H1 (cell line): ENCODE results near the gene PROK1. TPM values are rescaled to one million over a fixed set of nuclear protein-coding genes. Genes with fewer than 3 reads are reported as not detected.

ENCODE experiments used
- CTCF ChIA-PET: fragments of 300-600 bp; sonication (Branson Sonifier 250); formaldehyde crosslinking; loops from one replicate; lab custom pipeline; 2021; ENCODE audit not compliant: partially characterized antibody; lab: Charles Lee
- POLR2A ChIA-PET: fragments of 300-600 bp; sonication (Branson Sonifier 250); formaldehyde crosslinking; loops from one replicate; lab custom pipeline; 2021; ENCODE audit warnings: inconsistent platforms; ENCODE audit not compliant: partially characterized antibody; lab: Charles Lee
- DNase-seq, 2 experiments: peaks; one replicate each; pipeline versions ENCODE4 v3.0.0 to v3.0.0-alpha.2; 2010 to 2022; ENCODE audit warnings: low spot score in 2 of 2, low read depth in 1 of 2, mixed read lengths in 1 of 2
- FAIRE-seq: peaks from 2 replicates; lab custom pipeline; 2011; peaks lifted over from hg19 to GRCh38; lab: Jason Lieb, UNC
- H2AFZ ChIP-seq: 2 replicates; pipeline ENCODE4 v1.8.1; 2012; ENCODE audit warnings: low read length, inconsistent platforms
- H2AK5ac ChIP-seq: 2 replicates; pipeline ENCODE4 v1.6.1; 2013; ENCODE audit warnings: low read depth, low read length
- H2BK120ac ChIP-seq: replicated peaks from 2 replicates; pipeline ENCODE3; 2013; ENCODE audit warnings: low read depth, low read length, inconsistent platforms
- H2BK12ac ChIP-seq: 2 replicates; pipeline ENCODE4 v1.6.1; 2013; ENCODE audit warnings: low read depth, low read length
- H2BK15ac ChIP-seq: 2 replicates; pipeline ENCODE4 v1.6.1; 2013; ENCODE audit warnings: low read length
- H2BK20ac ChIP-seq: 2 replicates; pipeline ENCODE4 v1.6.1; 2013; ENCODE audit warnings: low read length
- H2BK5ac ChIP-seq: 2 replicates; pipeline ENCODE4 v1.6.1; 2013; ENCODE audit warnings: low read depth, low read length
- H3K14ac ChIP-seq: 2 replicates; pipeline ENCODE4 v1.6.1; 2013; ENCODE audit warnings: inconsistent platforms; ENCODE audit not compliant: insufficient read length
- H3K18ac ChIP-seq: 2 replicates; pipeline ENCODE4 v1.6.1; 2013; ENCODE audit warnings: low read length; ENCODE audit errors: extremely low read depth
- H3K23ac ChIP-seq: 2 replicates; pipeline ENCODE4 v1.6.1; 2013; ENCODE audit warnings: inconsistent platforms; ENCODE audit not compliant: insufficient read length
- H3K23me2 ChIP-seq: 2 replicates; pipeline ENCODE4 v1.6.1; 2013; ENCODE audit warnings: low read depth, low read length
- H3K27ac ChIP-seq: 2 replicates; pipeline ENCODE4 v1.6.1; 2011; ENCODE audit warnings: low read depth, low read length, inconsistent platforms
- H3K27me3 ChIP-seq, 4 experiments: replicated peaks in 1 of 4; 1 replicate in 1 of 4; 2 replicates in 3 of 4; pipeline versions ENCODE4 v1.6.1 to v1.8.1; 2011 to 2013; ENCODE audit warnings: low read length in 3 of 4, mild to moderate bottlenecking in 3 of 4, inconsistent platforms in 2 of 4, mixed read lengths in 2 of 4, moderate library complexity in 1 of 4; ENCODE audit not compliant: control insufficient read depth in 3 of 4, insufficient read depth in 3 of 4; ENCODE audit errors: extremely low read depth in 1 of 4
- H3K36me3 ChIP-seq, 4 experiments: 2 replicates each; pipeline versions ENCODE4 v1.6.1 to v1.8.1; 2011 to 2013; ENCODE audit warnings: mild to moderate bottlenecking in 4 of 4, low read length in 3 of 4, moderate library complexity in 2 of 4, control low read depth in 1 of 4, inconsistent platforms in 1 of 4; ENCODE audit not compliant: insufficient read depth in 4 of 4, control insufficient read depth in 2 of 4
- H3K4ac ChIP-seq: replicated peaks from 2 replicates; pipeline ENCODE3; 2013; ENCODE audit warnings: low read length, low read depth, mixed read lengths, inconsistent platforms; ENCODE audit not compliant: insufficient read length
- H3K4me1 ChIP-seq, 4 experiments: replicated peaks in 1 of 4; 1 replicate in 1 of 4; 2 replicates in 3 of 4; pipeline versions ENCODE4 v1.6.1 to v1.8.1; 2011 to 2013; ENCODE audit warnings: low read length in 3 of 4, inconsistent platforms in 2 of 4, mixed read lengths in 1 of 4; ENCODE audit not compliant: insufficient read depth in 4 of 4, control insufficient read depth in 3 of 4
- H3K4me2 ChIP-seq, 2 experiments: 2 replicates each; pipeline versions ENCODE4 v1.6.1 to v1.8.1; 2011 to 2013; ENCODE audit warnings: low read depth in 2 of 2, low read length in 2 of 2, control low read depth in 1 of 2, inconsistent platforms in 1 of 2, mild to moderate bottlenecking in 1 of 2; ENCODE audit not compliant: insufficient read depth in 1 of 2
- H3K4me3 ChIP-seq, 4 experiments: fragments of 200-600, 300-600 bp in 1 of 4; sonication (generic), shearing (Covaris generic), sonication (Bioruptor Twin) in 1 of 4; 2 replicates each; pipeline versions ENCODE4 v1.5.1 to v1.8.1; 2011 to 2016; ENCODE audit warnings: low read length in 4 of 4, low read depth in 3 of 4, control low read depth in 2 of 4, inconsistent platforms in 2 of 4, mild to moderate bottlenecking in 2 of 4, mixed read lengths in 1 of 4, moderate library complexity in 1 of 4; ENCODE audit not compliant: insufficient read depth in 2 of 4; ENCODE audit errors: extremely low read depth in 1 of 4
- H3K56ac ChIP-seq: replicated peaks from 2 replicates; pipeline ENCODE3; 2013; ENCODE audit warnings: low read depth, mild to moderate bottlenecking, mixed read lengths, low read length, inconsistent platforms; ENCODE audit not compliant: insufficient read length
- H3K79me1 ChIP-seq: 2 replicates; pipeline ENCODE4 v1.6.1; 2013; ENCODE audit warnings: low read depth, low read length, control low read depth
- H3K79me2 ChIP-seq, 2 experiments: 2 replicates each; pipeline versions ENCODE4 v1.6.1 to v1.8.1; 2012 to 2013; ENCODE audit warnings: low read length in 2 of 2, mild to moderate bottlenecking in 2 of 2, inconsistent platforms in 1 of 2; ENCODE audit not compliant: insufficient read depth in 2 of 2, control insufficient read depth in 1 of 2
- H3K9ac ChIP-seq, 4 experiments: replicated peaks in 1 of 4; 1 replicate in 1 of 4; 2 replicates in 3 of 4; pipeline versions ENCODE4 v1.6.1 to v1.8.1; 2011 to 2013; ENCODE audit warnings: low read depth in 3 of 4, low read length in 3 of 4, control low read depth in 2 of 4, mild to moderate bottlenecking in 2 of 4, moderate library complexity in 2 of 4, inconsistent platforms in 1 of 4; ENCODE audit errors: extremely low read depth in 1 of 4
- H3K9me3 ChIP-seq, 2 experiments: 2 replicates each; pipeline versions ENCODE4 v1.6.1 to v1.8.1; 2012 to 2013; ENCODE audit warnings: mild to moderate bottlenecking in 2 of 2, moderate library complexity in 2 of 2, control low read depth in 1 of 2, inconsistent platforms in 1 of 2, low read depth in 1 of 2, low read length in 1 of 2, mixed read lengths in 1 of 2; ENCODE audit not compliant: insufficient read depth in 2 of 2
- H4K20me1 ChIP-seq, 2 experiments: replicated peaks in 1 of 2; 2 replicates each; pipeline versions ENCODE3 to v1.8.1; 2011 to 2013; ENCODE audit warnings: inconsistent platforms in 2 of 2, low read length in 2 of 2, mild to moderate bottlenecking in 1 of 2; ENCODE audit not compliant: insufficient read depth in 2 of 2, control insufficient read depth in 1 of 2
- H4K5ac ChIP-seq: 2 replicates; pipeline ENCODE4 v1.6.1; 2013; ENCODE audit warnings: low read length, low read depth, mixed read lengths, inconsistent platforms; ENCODE audit not compliant: insufficient read length
- H4K8ac ChIP-seq: 2 replicates; pipeline ENCODE4 v1.8.0; 2013; ENCODE audit warnings: mild to moderate bottlenecking, moderate library complexity, low read length, inconsistent platforms; ENCODE audit not compliant: insufficient read depth; ENCODE audit errors: extremely low read depth
- H4K91ac ChIP-seq: replicated peaks from 2 replicates; pipeline ENCODE3; 2013; ENCODE audit warnings: low read length, mixed read lengths, inconsistent platforms; ENCODE audit not compliant: insufficient read length
- CEBPB ChIP-seq: IDR thresholded peaks from 2 replicates; pipeline ENCODE4 v1.6.1; 2012; ENCODE audit warnings: low read depth, low read length
- TEAD4 ChIP-seq: IDR thresholded peaks from 2 replicates; pipeline ENCODE4 v1.6.1; 2012; ENCODE audit warnings: low read depth, low read length, inconsistent platforms, mixed read lengths
- WGBS, 2 experiments: shearing (Covaris generic) in 1 of 2; methylation state at CpG; one replicate each; pipeline versions ENCODE4 v1.1.6 to v1.1.7; 2013 to 2015; ENCODE audit warnings: low lambda C conversion rate in 2 of 2, mixed read lengths in 2 of 2, inconsistent platforms in 1 of 2, low coverage in 1 of 2, missing lambda C conversion rate in 1 of 2; ENCODE audit not compliant: insufficient replicate concordance in 2 of 2, insufficient coverage in 1 of 2, insufficient read length in 1 of 2; ENCODE audit errors: extremely low coverage in 1 of 2, missing lambda C conversion rate in 1 of 2; 5-methylcytosine and 5-hydroxymethylcytosine counted together
- polyA plus RNA-seq, 7 experiments: library from polyadenylated mRNA; depleted of rRNA in 3 of 7; stranded (reverse) in 5 of 7; unstranded in 2 of 7; fragments of >200 nt in 5 of 7; fragments of 200-250 nt in 2 of 7; gene quantifications; 1 replicate in 5 of 7; 2 replicates in 1 of 7; 4 replicates in 1 of 7; pipeline versions ENCODE4 v1.2.1 to v1.2.3, GENCODE V29; 2011 to 2013; ENCODE audit warnings: missing spikeins in 2 of 7, mixed read lengths in 2 of 7
- total RNA-seq: library from RNA; stranded (reverse); fragmentation: NEBNext Ultra II Directional; extraction: Animal tissue kit (Norgen Biotek cat#: 25700); gene quantifications from 2 replicates; pipeline ENCODE4 v1.2.1, GENCODE V29; 2021

PROK1 gene
- total and polyA plus RNA-seq, 2 of the 8 experiments (the other 6 are each of a cell fraction or from before 2014, with no cell fraction given): 0.12 TPM; not detected in 1

DNA sequence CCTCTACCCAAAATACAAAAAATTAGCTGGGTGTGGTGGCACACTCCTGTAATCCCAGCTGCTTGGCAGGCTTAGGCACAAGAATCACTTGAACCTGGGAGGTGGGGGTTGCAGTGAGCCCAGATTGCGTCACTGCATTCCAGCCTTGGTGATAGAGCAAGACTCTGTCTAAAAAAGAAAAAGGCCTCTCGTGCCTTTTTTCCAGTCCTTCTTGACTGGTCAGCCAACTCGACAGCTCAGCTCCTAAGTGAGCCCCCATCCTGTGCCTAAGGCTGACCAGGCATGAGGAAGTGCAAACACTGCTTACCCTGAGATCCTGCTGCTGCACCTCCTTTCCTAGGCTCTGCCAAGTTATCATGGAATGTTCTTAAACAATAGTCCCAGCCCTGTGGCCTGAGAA, 10.1 kb upstream of the PROK1 start:
- Histone ChIP-seq H3K56ac (no peak overlapping the region), H2BK15ac (no peak overlapping the region), H3K4me1 (no peaks in the 10 kb centered on the region), H3K27ac (no peak overlapping the region), H3K23ac (no peak overlapping the region), H3K27me3 (no peaks in the 10 kb centered on the region), H2BK120ac (no peak overlapping the region), H2BK20ac (no peak overlapping the region), H3K36me3 (no peaks in the 10 kb centered on the region), H3K23me2 (no peaks in the 10 kb centered on the region), H4K8ac (no peak overlapping the region), H3K4ac (no peak overlapping the region), H3K18ac (no peak overlapping the region), H3K4me2 (no peak overlapping the region), H2AFZ (no peak overlapping the region), H2BK5ac (no peak overlapping the region), H3K4me3 (no peak overlapping the region), H3K79me1 (no peaks in the 10 kb centered on the region), H3K9ac (no peak overlapping the region; a peak in 1 of 7 replicates), H4K91ac (no peak overlapping the region), H4K20me1 (no peaks in the 10 kb centered on the region), H3K79me2 (no peaks in the 10 kb centered on the region), H4K5ac (no peak overlapping the region), H3K9me3 (no peaks in the 10 kb centered on the region), H2BK12ac (no peak overlapping the region), H3K14ac (no peak overlapping the region), H2AK5ac (no peak overlapping the region)
- TF ChIP-seq CEBPB (peak; percentile 73), TEAD4 (no peak)
- no peak for FAIRE-seq
- ChIA-PET POLR2A (interaction anchor here (1.2 kb wide), 1 partner anchor 142 kb away, joined by 3 read pairs; no protein-coding TSS in a partner anchor), CTCF (interaction anchor here (0.9 to 35.1 kb wide), 10 partner anchors 8 to 244 kb away, joined by 3 to 828 read pairs (median 5); partner anchors contain the start of genes LAMTOR5 and PROK1)
- DNase-seq: no peak
- WGBS, 2 experiments: 68% methylated on average over 3 of the region's 3 CpGs; no CpG with 5 or more reads in 1 of the 2 experiments
